Measurements from ENCODE around the gene SHC3.

- TF ChIP-seq CTCF (IDR thresholded peaks at IDR 0.05; ENCODE audit: borderline replicate concordance, extremely low read depth, low read length, poor library complexity, severe bottlenecking), result no peak
- TF ChIP-seq EZH2 (IDR thresholded peaks at IDR 0.05; ENCODE audit: borderline replicate concordance, low read depth, low read length, severe bottlenecking), result no peak
Observed at GRCh38 chr9:89218040-89218928, 39.7 kb upstream of the SHC3 start.

All from DND-41 (cell line).